Natural killer cell (primary cell): ENCODE data around the gene NR6A1. TPM values are rescaled to one million over a fixed set of nuclear protein-coding genes. Genes with fewer than 3 reads are reported as not detected.
A peak's percentile ranks its signal among the peaks of the same experiment; 100 is the strongest.

Source experiments
- ATAC-seq, 3 donors: fragments of 150-1000 bp in 2 of 3; fragments of 200-7000 bp in 1 of 3; cut with Tn5 transposase; 1 replicate in 1 of 3; 2 replicates in 2 of 3; pipeline ENCODE4 v1.10.0; 2021; ENCODE audit warnings: mild to moderate bottlenecking in 2 of 3, moderate library complexity in 2 of 3
- DNase-seq, 2 donors: peaks; one replicate each; pipeline versions ENCODE4 v3.0.0 to v3.0.0-alpha.2; 2013 to 2021; ENCODE audit warnings: mixed read lengths in 1 of 2
- H3K27ac ChIP-seq: one replicate; pipeline ENCODE4 v1.5.1; 2013; ENCODE audit warnings: mild to moderate bottlenecking, low read length
- H3K27me3 ChIP-seq: one replicate; pipeline ENCODE4 v1.6.1; 2013; ENCODE audit warnings: low read length; ENCODE audit not compliant: control insufficient read depth, insufficient read depth
- H3K36me3 ChIP-seq: one replicate; pipeline ENCODE4 v1.6.1; 2013; ENCODE audit warnings: low read length; ENCODE audit not compliant: control insufficient read depth, insufficient read depth
- H3K4me1 ChIP-seq: one replicate; pipeline ENCODE4 v1.6.1; 2013; ENCODE audit warnings: low read length; ENCODE audit not compliant: control insufficient read depth, insufficient read depth
- H3K4me3 ChIP-seq: one replicate; pipeline ENCODE4 v1.5.1; 2013; ENCODE audit warnings: low read length
- H3K9me3 ChIP-seq: one replicate; pipeline ENCODE4 v1.6.1; 2013; ENCODE audit warnings: low read length; ENCODE audit not compliant: control insufficient read depth, insufficient read depth
- H3K27ac Mint-ChIP-seq, 2 donors: one replicate each; pipeline ENCODE4 v1.8.0; 2022; ENCODE audit warnings: mild to moderate bottlenecking in 2 of 2, mixed read lengths in 2 of 2, moderate library complexity in 1 of 2
- H3K27me3 Mint-ChIP-seq, 2 donors: one replicate each; pipeline ENCODE4 v1.8.0; 2022; ENCODE audit warnings: low read depth in 2 of 2, mixed read lengths in 2 of 2
- H3K36me3 Mint-ChIP-seq: one replicate; pipeline ENCODE4 v1.8.0; 2022; ENCODE audit warnings: mixed read lengths
- H3K4me1 Mint-ChIP-seq, 2 donors: one replicate each; pipeline ENCODE4 v1.8.0; 2022; ENCODE audit warnings: mixed read lengths in 2 of 2
- H3K4me3 Mint-ChIP-seq: one replicate; pipeline ENCODE4 v1.8.0; 2022; ENCODE audit warnings: mild to moderate bottlenecking, moderate library complexity, mixed read lengths
- H3K9me3 Mint-ChIP-seq, 2 donors: one replicate each; pipeline ENCODE4 v1.8.0; 2022; ENCODE audit warnings: mixed read lengths in 2 of 2
- CTCF ChIP-seq: fragments of 200-600 bp; IDR thresholded peaks from one replicate; pipeline ENCODE4 v1.8.0; 2022; ENCODE audit warnings: antibody characterized with exemption
- WGBS: methylation state at CpG from one replicate; pipeline ENCODE4 v1.1.7; 2013; ENCODE audit warnings: missing lambda C conversion rate; ENCODE audit not compliant: insufficient coverage; 5-methylcytosine and 5-hydroxymethylcytosine counted together
- intact Hi-C: fragments of 100-400 bp; cut with micrococcal nuclease; formaldehyde crosslinking; loops from one replicate; pipeline ENCODE4 v1.14.2; 2022
- total RNA-seq, 4 donors: library from RNA; stranded (reverse); fragments of 120-200 nt in 1 of 4; gene quantifications; one replicate each; pipeline versions ENCODE4 v1.2.3 to v1.2.4, GENCODE V29; 2013 to 2022

Gene NR6A1
- total RNA-seq, 3 donors from 2014 or later (not counting 1 experiment from before 2014, with no cell fraction given), result 0.07 to 0.75 (median 0.49) TPM

- Histone ChIP-seq H3K27me3 (no peaks in the 10 kb centered on the region), H3K27ac (peak overlapping the region; percentile 68), H3K36me3 (no peaks in the 10 kb centered on the region), H3K4me3 (no peak overlapping the region), H3K4me1 (peaks cover 18% of the 10 kb centered on the region), H3K9me3 (no peaks in the 10 kb centered on the region)
- no peak overlapping the region for H3K4me3 Mint-ChIP-seq
- ATAC-seq, result no peak
- no peaks in the 10 kb centered on the region for H3K4me1 Mint-ChIP-seq
- DNase-seq, result no peak
- no peak overlapping the region for H3K27ac Mint-ChIP-seq
- intact Hi-C loops, result no loop called here
- H3K9me3 Mint-ChIP-seq, result no peaks in the 10 kb centered on the region
- no peaks in the 10 kb centered on the region for H3K36me3 Mint-ChIP-seq
- 83% methylated on average over 4 of the region's 6 CpGs for WGBS
- no peak for TF ChIP-seq CTCF
- H3K27me3 Mint-ChIP-seq, result peaks cover 0 to 3% of the 10 kb centered on the region in 2 donors
Measured at GRCh38 chr9:124801356-124801755, 30.2 kb upstream of the NR6A1 start.

GRCh38 chr9:124800306-124801259, 29.5 kb upstream of the NR6A1 start:
- 44% methylated on average over 15 of the region's 15 CpGs for WGBS
- no peaks in the 10 kb centered on the region for H3K4me1 Mint-ChIP-seq

GRCh38 chr9:124799274-124800006, 28.3 kb upstream of the NR6A1 start:
- no peaks in the 10 kb centered on the region for H3K9me3 ChIP-seq
- no peaks in the 10 kb centered on the region for H3K36me3 Mint-ChIP-seq
- H3K4me3 ChIP-seq, result no peak overlapping the region
- DNase-seq (no peak), ATAC-seq (no peak)
- peaks cover 0 to 3% of the 10 kb centered on the region in 2 donors for H3K27me3 Mint-ChIP-seq
- H3K4me1 ChIP-seq, result peaks cover 18% of the 10 kb centered on the region
- no peaks in the 10 kb centered on the region for H3K27me3 ChIP-seq
- no peaks in the 10 kb centered on the region for H3K36me3 ChIP-seq
- no peak overlapping the region for H3K27ac Mint-ChIP-seq
- no peaks in the 10 kb centered on the region for H3K4me1 Mint-ChIP-seq
- no peak for TF ChIP-seq CTCF
- intact Hi-C loops, result no loop called here
- WGBS, result 84% methylated on average over 13 of the region's 13 CpGs
- H3K4me3 Mint-ChIP-seq, result no peak overlapping the region
- H3K9me3 Mint-ChIP-seq, result no peaks in the 10 kb centered on the region
- H3K27ac ChIP-seq, result peak overlapping the region; percentile 68

More at GRCh38 chr9:124800306-124801259, 29.5 kb upstream of the NR6A1 start:
- intact Hi-C loops, result no loop called here
- Histone ChIP-seq H3K4me1 (peaks cover 18% of the 10 kb centered on the region), H3K27ac (peak overlapping the region; percentile 68), H3K27me3 (no peaks in the 10 kb centered on the region), H3K9me3 (no peaks in the 10 kb centered on the region), H3K36me3 (no peaks in the 10 kb centered on the region), H3K4me3 (no peak overlapping the region)
- H3K27me3 Mint-ChIP-seq, result peaks cover 0 to 3% of the 10 kb centered on the region in 2 donors
- no peak for TF ChIP-seq CTCF
- no peaks in the 10 kb centered on the region for H3K36me3 Mint-ChIP-seq
- H3K27ac Mint-ChIP-seq, result peak overlapping the region in 1 of 2 donors; percentile 6
- DNase-seq (peak in 1 of 2 donors; percentile 12), ATAC-seq (no peak)
- no peaks in the 10 kb centered on the region for H3K9me3 Mint-ChIP-seq
- no peak overlapping the region for H3K4me3 Mint-ChIP-seq
